Superior temporal gyrus (tissue), 1 donor: ENCODE data around the gene KLHL29.

Source experiments
- DNase-seq: peaks from one replicate; pipeline ENCODE4 v3.0.0-alpha.2; 2016; ENCODE audit errors: extremely low spot score

Gene KLHL29

DNA sequence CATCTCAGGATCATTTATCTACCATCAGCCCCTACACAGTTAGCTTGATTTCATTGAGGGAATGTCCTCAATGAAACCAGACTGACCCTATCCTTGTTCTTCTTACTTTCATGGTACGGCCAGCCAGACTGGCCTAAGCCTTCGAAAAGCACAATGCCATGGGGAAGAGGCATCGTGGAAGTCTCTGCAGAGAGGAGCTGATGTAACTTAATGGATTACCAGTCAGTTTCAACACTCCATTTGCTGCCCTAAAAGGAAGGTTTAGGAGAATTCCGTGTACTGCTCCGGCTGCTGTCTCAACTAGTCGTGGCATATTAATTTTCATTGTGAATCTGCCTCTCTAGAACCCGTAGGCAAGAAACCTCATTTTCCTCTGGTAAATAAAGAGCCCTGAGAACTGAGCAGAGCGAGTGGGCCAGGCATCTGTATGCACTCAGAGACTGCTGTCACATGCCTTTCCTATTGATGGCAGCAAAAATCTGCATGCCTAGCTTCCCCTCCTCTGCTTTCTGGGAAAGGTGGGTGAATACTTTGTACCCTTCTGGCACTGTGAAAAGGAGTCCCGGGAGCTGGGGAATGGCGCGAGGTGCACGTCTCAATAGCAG is 184.9 kb downstream of the KLHL29 start:
- DNase-seq = no peak

- DNase-seq = no peak
Observed at GRCh38 chr2:23571085-23571484, 186.1 kb downstream of the KLHL29 start.

DNA sequence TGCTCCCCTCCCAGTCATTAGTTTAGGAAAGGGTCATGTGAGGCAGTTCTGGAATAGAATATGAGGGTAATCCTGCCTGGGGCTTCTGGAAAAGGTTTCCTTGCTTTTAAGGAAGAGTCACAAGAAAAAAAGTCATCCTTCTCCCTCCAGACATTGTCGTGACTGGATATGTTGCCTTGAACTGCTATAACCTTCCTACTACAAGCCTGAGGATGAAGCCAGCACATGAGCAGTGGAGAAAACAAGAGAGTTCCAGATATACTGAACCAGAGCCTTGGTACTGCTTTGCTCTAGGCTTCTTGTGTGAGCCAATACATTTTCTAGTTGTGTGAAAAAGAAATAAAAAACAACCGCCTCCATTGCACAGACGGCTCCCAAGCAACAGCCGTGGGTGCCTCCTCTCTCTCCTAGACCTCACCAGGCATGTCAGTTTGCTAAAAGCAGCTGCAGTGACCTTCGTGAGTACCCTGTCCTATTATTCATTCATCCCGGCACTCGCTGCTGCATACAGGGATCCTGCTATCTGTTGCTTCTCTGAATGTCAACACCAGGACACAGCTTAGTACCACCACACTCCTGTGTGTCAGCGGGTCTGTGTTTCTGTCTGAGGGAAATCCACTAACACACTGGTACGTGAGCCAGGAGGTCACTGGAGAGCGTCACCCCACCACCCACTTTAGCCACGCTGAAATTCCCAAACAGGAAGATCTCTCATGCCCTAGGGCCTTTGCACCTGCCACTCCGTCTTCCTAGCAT is 186.7 kb downstream of the KLHL29 start:
- no peak for DNase-seq

DNA sequence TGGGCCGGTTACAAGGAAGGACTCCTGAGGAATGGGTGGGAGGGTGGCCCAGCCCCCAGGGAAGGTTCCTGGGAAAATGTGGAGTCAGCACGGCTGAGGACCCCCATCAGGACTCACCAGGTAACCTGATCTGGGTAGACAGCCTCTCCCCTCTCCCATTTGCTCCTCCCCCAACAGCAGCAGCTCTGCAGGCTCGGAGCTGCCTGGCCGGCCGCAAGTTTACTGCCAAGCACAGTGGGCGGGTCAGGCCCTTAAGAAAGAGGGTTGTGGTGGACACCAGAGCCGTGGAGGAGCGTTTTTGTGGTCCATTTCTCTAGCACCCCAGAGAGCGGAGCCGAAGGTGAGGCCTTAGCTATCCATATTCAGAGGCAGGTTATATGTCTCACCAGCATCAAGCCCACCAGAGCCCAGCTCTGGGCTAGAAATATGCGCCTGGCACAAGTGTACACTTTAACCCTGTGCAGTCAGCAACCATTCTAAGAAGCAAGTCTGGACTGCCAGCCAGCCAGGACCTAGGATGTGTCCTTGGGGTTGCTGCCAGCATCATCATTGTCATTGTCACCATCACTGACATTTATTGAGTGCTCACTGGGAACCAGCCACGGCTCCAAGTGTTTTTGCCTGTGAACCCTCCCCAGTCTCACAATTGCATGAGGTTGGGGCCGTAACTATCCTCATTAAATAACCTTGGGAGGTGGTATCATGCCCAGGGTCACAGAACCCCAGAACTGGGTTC is 190.1 kb downstream of the KLHL29 start:
- no peak for DNase-seq

GRCh38 chr2:23578964-23579671 is 194.1 kb downstream of the KLHL29 start:
- peak; percentile 54 for DNase-seq

DNA sequence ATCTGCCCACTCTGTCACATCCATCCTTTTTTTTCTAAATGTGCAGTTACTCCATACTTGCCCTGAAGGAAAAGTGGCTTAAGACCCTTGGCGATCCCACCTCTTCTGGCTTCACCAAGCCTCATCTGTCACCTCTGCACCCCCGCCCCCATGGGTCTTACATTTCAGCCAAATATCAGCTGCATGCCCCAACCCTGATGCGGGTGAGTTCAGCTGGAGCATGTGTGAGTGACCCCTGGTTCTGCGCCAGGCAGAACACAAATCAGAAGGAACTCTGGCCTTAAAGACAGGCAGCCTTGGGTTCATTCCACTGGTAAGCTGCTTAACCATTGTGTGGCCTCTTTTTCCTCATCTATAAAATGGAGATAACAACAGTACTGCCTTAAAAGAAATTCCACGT is 194.7 kb downstream of the KLHL29 start:
- no peak for DNase-seq

- no peak for DNase-seq
Observed at GRCh38 chr2:23583467-23583866, 198.5 kb downstream of the KLHL29 start.

GRCh38 chr2:23584054-23584745 is 199.2 kb downstream of the KLHL29 start:
- no peak for DNase-seq

- DNase-seq = no peak
Observed at GRCh38 chr2:23585273-23586170, 200.5 kb downstream of the KLHL29 start.

DNA sequence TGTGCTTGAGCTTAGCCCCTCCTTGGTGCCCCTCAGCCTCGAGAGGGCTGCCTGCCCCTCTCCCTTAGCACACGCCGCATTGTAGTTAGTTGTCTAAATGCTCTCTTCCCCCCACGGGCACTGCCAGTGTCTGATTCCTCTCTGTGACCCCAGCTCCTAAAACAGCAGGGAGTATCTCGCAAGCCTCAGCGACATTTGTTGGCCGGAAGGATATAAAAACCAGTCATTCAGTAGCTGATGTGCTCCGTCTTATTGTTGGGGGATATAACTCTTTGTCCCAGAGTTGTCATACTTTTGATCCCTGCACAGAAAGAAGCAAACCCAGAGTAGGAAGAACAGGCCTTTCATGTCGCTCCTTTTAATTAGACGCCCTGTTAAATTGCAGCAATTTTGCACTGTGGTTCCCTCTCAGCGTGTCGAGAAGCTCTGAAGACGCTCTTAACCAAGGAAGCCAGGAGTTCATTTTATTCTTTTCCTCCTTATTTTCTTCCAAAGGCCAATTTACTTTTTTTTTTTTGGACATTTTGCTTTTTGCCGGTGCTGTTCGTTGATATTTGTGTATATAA is 201.8 kb downstream of the KLHL29 start:
- DNase-seq = no peak

GRCh38 chr2:23587341-23587880 is 202.4 kb downstream of the KLHL29 start:
- DNase-seq = no peak

- DNase-seq = no peak
Observed at GRCh38 chr2:23588106-23588505, 203.1 kb downstream of the KLHL29 start.

DNA sequence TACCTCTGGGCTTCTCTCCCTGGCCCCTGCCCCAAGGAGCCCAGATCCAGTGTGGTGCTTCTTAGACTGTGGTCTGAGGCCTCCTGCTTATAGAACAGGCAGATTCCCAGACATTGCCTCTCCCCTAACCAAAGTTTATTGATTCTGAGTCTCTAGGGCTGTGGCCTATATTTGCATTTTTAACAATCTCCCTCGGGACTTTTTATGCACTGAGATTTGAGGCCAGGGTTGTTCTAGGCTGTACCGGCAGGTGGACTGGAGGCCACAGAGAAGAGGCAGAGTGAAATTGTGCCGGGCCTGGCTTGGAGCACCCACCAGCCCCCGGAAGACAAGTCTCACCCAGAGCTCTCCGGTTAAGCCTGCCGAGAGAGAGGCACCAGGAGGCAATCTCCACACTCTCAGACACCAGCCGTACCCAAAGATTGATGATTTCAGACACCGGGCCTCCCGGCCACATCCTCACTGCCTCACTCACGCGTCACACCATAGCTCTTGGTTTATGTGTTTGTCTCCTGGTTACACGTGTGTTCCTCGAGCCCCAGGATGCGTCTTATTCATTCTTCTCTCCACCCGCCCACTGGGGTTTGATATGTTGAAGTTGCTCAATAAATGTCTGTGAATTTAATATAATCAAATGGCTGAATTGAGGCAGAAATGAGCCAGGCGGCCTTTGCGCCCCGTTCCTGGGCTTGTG is 203.7 kb downstream of the KLHL29 start:
- DNase-seq = no peak

GRCh38 chr2:23589220-23589647 is 204.3 kb downstream of the KLHL29 start:
- no peak for DNase-seq

DNA sequence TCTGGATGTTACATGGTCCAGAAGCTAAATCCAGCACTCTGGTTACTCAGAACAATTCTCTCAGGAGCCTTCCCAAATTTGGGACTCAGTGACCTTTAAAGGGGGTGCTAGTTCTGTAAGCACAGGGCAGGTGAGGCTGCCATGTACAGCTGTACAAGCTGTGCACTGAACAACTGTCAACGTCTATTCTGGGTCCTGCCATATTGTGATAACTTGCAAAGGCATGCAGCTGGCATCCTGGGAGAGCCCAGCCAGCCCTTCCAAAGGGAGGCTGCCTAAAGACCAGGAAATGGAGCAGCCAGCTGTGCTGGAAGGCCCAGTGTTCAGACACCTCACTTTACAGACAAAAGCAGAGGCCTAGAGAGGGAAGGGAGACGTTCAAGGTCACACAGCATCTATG is 204.8 kb downstream of the KLHL29 start:
- peak; percentile 44 for DNase-seq

GRCh38 chr2:23590241-23590869 is 205.4 kb downstream of the KLHL29 start:
- no peak for DNase-seq

GRCh38 chr2:23591111-23591510 is 206.1 kb downstream of the KLHL29 start:
- no peak for DNase-seq

DNA sequence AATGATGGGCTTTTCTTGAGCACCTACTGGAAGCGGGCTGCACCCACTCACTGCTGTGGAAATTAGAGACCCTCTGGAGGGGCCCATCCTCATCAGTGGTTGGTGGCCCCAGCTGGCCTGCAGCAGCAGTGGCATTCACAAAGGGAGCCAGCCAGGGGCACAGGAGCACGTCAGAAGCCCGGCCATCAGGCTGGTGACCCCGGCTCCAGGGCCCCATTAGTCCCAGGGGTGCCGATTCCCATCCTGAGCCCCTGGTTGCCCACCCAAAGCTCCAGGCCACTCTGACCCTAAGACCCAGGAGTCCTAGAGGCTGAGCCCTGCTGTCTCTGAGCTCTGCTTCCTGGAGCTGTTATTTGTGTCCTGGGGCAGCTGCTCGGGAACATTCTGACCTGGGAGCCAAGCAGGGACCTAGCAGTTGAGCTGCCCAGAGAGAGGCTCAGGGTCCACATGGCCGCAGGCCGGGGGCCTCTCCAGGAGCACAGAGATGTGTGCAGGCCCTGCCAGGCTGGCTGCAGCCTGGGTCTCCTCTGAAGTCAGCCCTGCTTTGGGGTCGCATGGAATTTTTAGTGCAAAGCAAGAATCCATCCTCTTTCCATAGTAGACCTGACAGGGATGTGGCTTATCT is 207.2 kb downstream of the KLHL29 start:
- no peak for DNase-seq
